ENCODE results near the gene GNMT.

DNA sequence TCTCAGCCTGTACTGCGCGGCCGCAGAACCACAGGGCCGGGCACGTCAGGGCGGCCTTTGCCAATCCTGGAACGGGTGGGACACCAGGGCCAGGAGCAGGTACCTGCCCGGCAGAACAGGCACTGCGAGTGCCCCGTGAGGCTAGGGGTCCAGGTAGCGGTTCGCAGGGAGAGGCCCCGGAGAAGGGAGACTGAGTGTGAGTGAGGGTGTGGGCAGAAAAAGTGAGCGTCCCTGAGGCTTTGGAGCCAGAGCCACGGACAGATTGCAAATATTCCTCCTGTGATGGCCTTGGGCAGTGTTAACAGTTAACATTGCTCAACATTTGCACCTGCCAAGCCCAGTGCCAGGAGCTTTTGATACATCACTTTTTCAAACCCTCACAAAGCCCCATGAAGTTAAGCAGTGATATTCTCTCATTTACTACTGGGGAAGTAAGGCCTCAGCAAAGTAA is 491 bp downstream of the GNMT start:
- TF ChIP-seq, protein P1, sequence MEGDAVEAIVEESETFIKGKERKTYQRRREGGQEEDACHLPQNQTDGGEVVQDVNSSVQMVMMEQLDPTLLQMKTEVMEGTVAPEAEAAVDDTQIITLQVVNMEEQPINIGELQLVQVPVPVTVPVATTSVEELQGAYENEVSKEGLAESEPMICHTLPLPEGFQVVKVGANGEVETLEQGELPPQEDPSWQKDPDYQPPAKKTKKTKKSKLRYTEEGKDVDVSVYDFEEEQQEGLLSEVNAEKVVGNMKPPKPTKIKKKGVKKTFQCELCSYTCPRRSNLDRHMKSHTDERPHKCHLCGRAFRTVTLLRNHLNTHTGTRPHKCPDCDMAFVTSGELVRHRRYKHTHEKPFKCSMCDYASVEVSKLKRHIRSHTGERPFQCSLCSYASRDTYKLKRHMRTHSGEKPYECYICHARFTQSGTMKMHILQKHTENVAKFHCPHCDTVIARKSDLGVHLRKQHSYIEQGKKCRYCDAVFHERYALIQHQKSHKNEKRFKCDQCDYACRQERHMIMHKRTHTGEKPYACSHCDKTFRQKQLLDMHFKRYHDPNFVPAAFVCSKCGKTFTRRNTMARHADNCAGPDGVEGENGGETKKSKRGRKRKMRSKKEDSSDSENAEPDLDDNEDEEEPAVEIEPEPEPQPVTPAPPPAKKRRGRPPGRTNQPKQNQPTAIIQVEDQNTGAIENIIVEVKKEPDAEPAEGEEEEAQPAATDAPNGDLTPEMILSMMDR (IDR thresholded peaks at IDR 0.05; ENCODE audit: poor library complexity, severe bottlenecking): no peak
- TF ChIP-seq SMC3 (conservative IDR thresholded peaks at IDR 0.05; ENCODE audit: poor library complexity) (no peak), EZH2 (IDR thresholded peaks at IDR 0.05; ENCODE audit: borderline replicate concordance, insufficient read depth, low read length, poor library complexity, severe bottlenecking) (no peak), RAD21 (conservative IDR thresholded peaks at IDR 0.05) (no peak), EP300 (conservative IDR thresholded peaks at IDR 0.05; ENCODE audit: poor library complexity, severe bottlenecking) (no peak)

All from neural cell (in vitro differentiated cells).